ENCODE measurements around the gene WNT9A. TPM values are rescaled to one million over a fixed set of nuclear protein-coding genes. Genes with fewer than 3 reads are reported as not detected.

The WNT9A gene
- total RNA-seq, 3 donors from 2014 or later (not counting 1 experiment from before 2014, with no cell fraction given): not detected

GRCh38 chr1:227959325-227959860, 11.7 kb upstream of the WNT9A start:
- H3K27ac ChIP-seq (ENCODE audit: low read length): no peak overlapping the region
- H3K4me1 Mint-ChIP-seq: peaks cover 11 to 16% of the 10 kb centered on the region in 2 donors
- no peak overlapping the region for H3K4me3 ChIP-seq (ENCODE audit: low read length)
- TF ChIP-seq, protein P1, sequence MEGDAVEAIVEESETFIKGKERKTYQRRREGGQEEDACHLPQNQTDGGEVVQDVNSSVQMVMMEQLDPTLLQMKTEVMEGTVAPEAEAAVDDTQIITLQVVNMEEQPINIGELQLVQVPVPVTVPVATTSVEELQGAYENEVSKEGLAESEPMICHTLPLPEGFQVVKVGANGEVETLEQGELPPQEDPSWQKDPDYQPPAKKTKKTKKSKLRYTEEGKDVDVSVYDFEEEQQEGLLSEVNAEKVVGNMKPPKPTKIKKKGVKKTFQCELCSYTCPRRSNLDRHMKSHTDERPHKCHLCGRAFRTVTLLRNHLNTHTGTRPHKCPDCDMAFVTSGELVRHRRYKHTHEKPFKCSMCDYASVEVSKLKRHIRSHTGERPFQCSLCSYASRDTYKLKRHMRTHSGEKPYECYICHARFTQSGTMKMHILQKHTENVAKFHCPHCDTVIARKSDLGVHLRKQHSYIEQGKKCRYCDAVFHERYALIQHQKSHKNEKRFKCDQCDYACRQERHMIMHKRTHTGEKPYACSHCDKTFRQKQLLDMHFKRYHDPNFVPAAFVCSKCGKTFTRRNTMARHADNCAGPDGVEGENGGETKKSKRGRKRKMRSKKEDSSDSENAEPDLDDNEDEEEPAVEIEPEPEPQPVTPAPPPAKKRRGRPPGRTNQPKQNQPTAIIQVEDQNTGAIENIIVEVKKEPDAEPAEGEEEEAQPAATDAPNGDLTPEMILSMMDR (IDR thresholded peaks at IDR 0.05): no peak
- DNase-seq: no peak
- H3K4me3 Mint-ChIP-seq: no peak overlapping the region
- no peak overlapping the region for H3K27ac Mint-ChIP-seq
- H3K27me3 ChIP-seq (ENCODE audit: control insufficient read depth, insufficient read depth, low read length): peaks cover 3% of the 10 kb centered on the region
- H3K4me1 ChIP-seq (ENCODE audit: control insufficient read depth, insufficient read depth, low read length): no peaks in the 10 kb centered on the region
- no peaks in the 10 kb centered on the region for H3K36me3 Mint-ChIP-seq
- no peaks in the 10 kb centered on the region for H3K9me3 ChIP-seq (ENCODE audit: control insufficient read depth, insufficient read depth, low read length)
- 87% methylated on average over 10 of the region's 10 CpGs for WGBS (ENCODE audit: insufficient coverage)
- intact Hi-C loops (cut with micrococcal nuclease): no loop called here
- H3K27me3 Mint-ChIP-seq (ENCODE audit: low read depth in 2 of 2): peaks cover 19 to 35% of the 10 kb centered on the region in 2 donors
- no peak for ATAC-seq
- H3K36me3 ChIP-seq (ENCODE audit: control insufficient read depth, insufficient read depth, low read length): no peaks in the 10 kb centered on the region
- H3K9me3 Mint-ChIP-seq: no peaks in the 10 kb centered on the region

DNA sequence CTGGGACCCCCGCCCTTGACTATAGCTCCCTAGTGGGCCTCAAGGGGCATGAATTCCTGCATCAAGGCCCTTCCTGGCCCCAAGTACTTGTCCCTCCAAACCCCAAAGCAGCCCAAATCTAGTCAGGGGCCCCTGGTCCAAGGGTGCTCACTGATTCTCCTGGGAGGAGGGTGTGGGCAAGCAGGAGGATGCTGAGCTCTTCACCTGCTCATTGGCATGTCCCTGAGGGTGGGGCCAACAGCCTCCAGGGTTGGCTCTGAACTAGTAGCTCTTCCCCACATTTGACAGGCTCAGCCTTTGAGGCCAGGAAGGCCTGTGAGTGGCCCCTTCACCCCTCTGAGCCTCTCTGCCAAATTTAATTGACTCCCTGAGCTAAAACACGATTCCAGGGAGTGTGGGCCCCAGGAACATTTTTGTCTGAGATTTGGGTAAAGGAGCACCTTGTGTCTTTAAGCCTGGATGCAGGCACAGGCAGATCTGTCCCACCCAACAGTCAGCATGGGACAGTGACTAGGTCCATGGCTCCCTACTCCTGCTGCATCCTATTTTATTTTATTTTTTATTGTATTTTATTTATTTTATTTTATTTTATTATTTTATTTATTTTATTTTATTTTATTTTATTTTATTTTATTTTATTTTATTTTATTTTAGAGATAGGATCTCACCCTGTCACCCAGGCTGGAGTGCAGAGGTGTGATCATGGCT, 11.0 kb upstream of the WNT9A start:
- Histone ChIP-seq H3K27ac (ENCODE audit: low read length) (no peak overlapping the region), H3K36me3 (ENCODE audit: control insufficient read depth, insufficient read depth, low read length) (no peaks in the 10 kb centered on the region), H3K4me1 (ENCODE audit: control insufficient read depth, insufficient read depth, low read length) (no peaks in the 10 kb centered on the region), H3K9me3 (ENCODE audit: control insufficient read depth, insufficient read depth, low read length) (no peaks in the 10 kb centered on the region), H3K27me3 (ENCODE audit: control insufficient read depth, insufficient read depth, low read length) (peaks cover 3% of the 10 kb centered on the region), H3K4me3 (ENCODE audit: low read length) (no peak overlapping the region)
- ATAC-seq: no peak
- TF ChIP-seq, protein P1 (IDR thresholded peaks at IDR 0.05): no peak
- Mint-ChIP-seq H3K4me3 (no peak overlapping the region), H3K27ac (no peak overlapping the region), H3K4me1 (peaks cover 11 to 16% of the 10 kb centered on the region in 2 donors), H3K27me3 (ENCODE audit: low read depth in 2 of 2) (peaks cover 19 to 35% of the 10 kb centered on the region in 2 donors), H3K36me3 (no peaks in the 10 kb centered on the region), H3K9me3 (no peaks in the 10 kb centered on the region)
- 61% methylated on average over 2 of the region's 2 CpGs for WGBS (ENCODE audit: insufficient coverage)
- DNase-seq: no peak
- intact Hi-C loops (cut with micrococcal nuclease): no loop called here

- H3K4me1 Mint-ChIP-seq: peaks cover 0 to 1% of the 10 kb centered on the region in 2 donors
- H3K36me3 Mint-ChIP-seq: no peaks in the 10 kb centered on the region
- ATAC-seq (no peak), DNase-seq (no peak)
- no peaks in the 10 kb centered on the region for H3K9me3 Mint-ChIP-seq
- peaks cover 25 to 35% of the 10 kb centered on the region in 2 donors for H3K27me3 Mint-ChIP-seq (ENCODE audit: low read depth in 2 of 2)
- Histone ChIP-seq H3K27me3 (ENCODE audit: control insufficient read depth, insufficient read depth, low read length) (peaks cover 3% of the 10 kb centered on the region), H3K4me1 (ENCODE audit: control insufficient read depth, insufficient read depth, low read length) (no peaks in the 10 kb centered on the region), H3K36me3 (ENCODE audit: control insufficient read depth, insufficient read depth, low read length) (no peaks in the 10 kb centered on the region), H3K27ac (ENCODE audit: low read length) (no peak overlapping the region), H3K4me3 (ENCODE audit: low read length) (no peak overlapping the region), H3K9me3 (ENCODE audit: control insufficient read depth, insufficient read depth, low read length) (no peaks in the 10 kb centered on the region)
- no peak overlapping the region for H3K4me3 Mint-ChIP-seq
- TF ChIP-seq, protein P1 (IDR thresholded peaks at IDR 0.05): no peak
- H3K27ac Mint-ChIP-seq: no peak overlapping the region
- intact Hi-C loops (cut with micrococcal nuclease): loop anchor here (2.0 kb wide), 1 partner anchor 475 kb away; no protein-coding TSS in a partner anchor
These were observed 8.1 kb upstream of the WNT9A start for GRCh38 chr1:227955808-227956207.

All from natural killer cell (primary cell).